Measurements from ENCODE around the gene IQSEC1. TPM values are rescaled to one million over a fixed set of nuclear protein-coding genes. Genes with fewer than 3 reads are reported as not detected.

The IQSEC1 gene
- total RNA-seq, 2 experiments from 2014 or later = 31.7 to 39.2 TPM

- Mint-ChIP-seq H3K36me3 (ENCODE audit: low read depth) (peaks cover 21% of the 10 kb centered on the region), H3K27me3 (no peaks in the 10 kb centered on the region), H3K4me1 (ENCODE audit: low read depth) (peaks cover 73% of the 10 kb centered on the region), H3K27ac (no peak overlapping the region), H3K9me3 (no peaks in the 10 kb centered on the region), H3K4me3 (no peak overlapping the region)
- ATAC-seq = no peak
- DNase-seq = no peak
- TF ChIP-seq, protein P1, sequence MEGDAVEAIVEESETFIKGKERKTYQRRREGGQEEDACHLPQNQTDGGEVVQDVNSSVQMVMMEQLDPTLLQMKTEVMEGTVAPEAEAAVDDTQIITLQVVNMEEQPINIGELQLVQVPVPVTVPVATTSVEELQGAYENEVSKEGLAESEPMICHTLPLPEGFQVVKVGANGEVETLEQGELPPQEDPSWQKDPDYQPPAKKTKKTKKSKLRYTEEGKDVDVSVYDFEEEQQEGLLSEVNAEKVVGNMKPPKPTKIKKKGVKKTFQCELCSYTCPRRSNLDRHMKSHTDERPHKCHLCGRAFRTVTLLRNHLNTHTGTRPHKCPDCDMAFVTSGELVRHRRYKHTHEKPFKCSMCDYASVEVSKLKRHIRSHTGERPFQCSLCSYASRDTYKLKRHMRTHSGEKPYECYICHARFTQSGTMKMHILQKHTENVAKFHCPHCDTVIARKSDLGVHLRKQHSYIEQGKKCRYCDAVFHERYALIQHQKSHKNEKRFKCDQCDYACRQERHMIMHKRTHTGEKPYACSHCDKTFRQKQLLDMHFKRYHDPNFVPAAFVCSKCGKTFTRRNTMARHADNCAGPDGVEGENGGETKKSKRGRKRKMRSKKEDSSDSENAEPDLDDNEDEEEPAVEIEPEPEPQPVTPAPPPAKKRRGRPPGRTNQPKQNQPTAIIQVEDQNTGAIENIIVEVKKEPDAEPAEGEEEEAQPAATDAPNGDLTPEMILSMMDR (IDR thresholded peaks at IDR 0.05) = no peak
- POLR2A ChIA-PET = interaction anchor here (0.6 to 1.8 kb wide), 3 partner anchors 10 to 16 kb away, joined by 3 to 6 read pairs (median 4); no protein-coding TSS in a partner anchor
- intact Hi-C loops (cut with micrococcal nuclease) = no loop called here
- CTCF ChIA-PET = interaction anchor here (0.7 to 1.9 kb wide), 8 partner anchors 8 to 167 kb away, joined by 3 to 6 read pairs (median 5); partner anchors contain the start of gene RPL32
Measured at GRCh38 chr3:12999147-13000140, 73.8 kb downstream of the IQSEC1 start.

DNA sequence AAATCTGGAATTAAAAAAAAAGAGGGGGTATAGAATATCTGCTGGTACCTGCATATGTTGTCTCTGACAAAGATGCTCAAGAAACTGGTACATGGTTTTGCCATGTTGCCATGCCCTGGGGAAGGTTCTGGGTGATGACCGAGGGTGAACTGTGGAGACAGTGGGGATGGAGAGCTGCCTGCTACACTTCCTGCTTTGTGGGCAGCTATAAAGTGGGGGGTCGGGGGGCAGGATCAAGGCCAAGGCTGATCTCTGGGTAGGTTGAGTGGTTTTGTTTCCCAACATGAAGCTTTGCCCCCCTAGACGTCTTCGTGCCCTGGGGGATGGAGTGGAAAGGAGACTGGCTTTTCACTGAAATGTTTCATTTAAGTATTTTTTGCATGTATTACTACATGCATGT is 74.6 kb downstream of the IQSEC1 start:
- ATAC-seq (no peak), DNase-seq (no peak)
- intact Hi-C loops (cut with micrococcal nuclease) = no loop called here
- H3K27me3 Mint-ChIP-seq = no peaks in the 10 kb centered on the region
- TF ChIP-seq, protein P1 (IDR thresholded peaks at IDR 0.05) = no peak
- POLR2A ChIA-PET = interaction anchor here (0.9 to 1.8 kb wide), 2 partner anchors 11 to 17 kb away, joined by 4 to 6 read pairs; no protein-coding TSS in a partner anchor
- H3K9me3 Mint-ChIP-seq = no peaks in the 10 kb centered on the region
- no peak overlapping the region for H3K4me3 Mint-ChIP-seq
- peak overlapping the region; percentile 18 for H3K27ac Mint-ChIP-seq
- H3K36me3 Mint-ChIP-seq (ENCODE audit: low read depth) = peaks cover 21% of the 10 kb centered on the region
- H3K4me1 Mint-ChIP-seq (ENCODE audit: low read depth) = peaks cover 65% of the 10 kb centered on the region
- CTCF ChIA-PET = interaction anchor here (1.0 to 1.5 kb wide), 7 partner anchors 9 to 166 kb away, joined by 3 to 5 read pairs (median 5); no protein-coding TSS in a partner anchor

- no peak for ATAC-seq
- DNase-seq = no peak
- peaks cover 61% of the 10 kb centered on the region for H3K4me1 Mint-ChIP-seq (ENCODE audit: low read depth)
- H3K27ac Mint-ChIP-seq = no peak overlapping the region
- H3K4me3 Mint-ChIP-seq = no peak overlapping the region
- ChIA-PET CTCF (interaction anchor here (6.0 to 6.1 kb wide), 2 partner anchors 12 to 14 kb away, joined by 66 to 118 read pairs; no protein-coding TSS in a partner anchor), POLR2A (interaction anchor here (5.0 kb wide), 1 partner anchor 15 kb away, joined by 47 read pairs; no protein-coding TSS in a partner anchor)
- peaks cover 21% of the 10 kb centered on the region for H3K36me3 Mint-ChIP-seq (ENCODE audit: low read depth)
- TF ChIP-seq, protein P1 (IDR thresholded peaks at IDR 0.05) = no peak
- no peaks in the 10 kb centered on the region for H3K27me3 Mint-ChIP-seq
- intact Hi-C loops (cut with micrococcal nuclease) = no loop called here
- no peaks in the 10 kb centered on the region for H3K9me3 Mint-ChIP-seq
Measured at GRCh38 chr3:12997387-12997786, 75.8 kb downstream of the IQSEC1 start.

GRCh38 chr3:12996181-12996506 is 77.1 kb downstream of the IQSEC1 start:
- Mint-ChIP-seq H3K4me1 (ENCODE audit: low read depth) (peaks cover 58% of the 10 kb centered on the region), H3K27me3 (no peaks in the 10 kb centered on the region), H3K9me3 (no peaks in the 10 kb centered on the region), H3K27ac (peak overlapping the region; percentile 46), H3K4me3 (no peak overlapping the region), H3K36me3 (ENCODE audit: low read depth) (peaks cover 15% of the 10 kb centered on the region)
- POLR2A ChIA-PET = interaction anchor here (0.9 to 5.0 kb wide), 3 partner anchors 8 to 128 kb away, joined by 4 to 47 read pairs (median 7); no protein-coding TSS in a partner anchor
- DNase-seq = no peak
- intact Hi-C loops (cut with micrococcal nuclease) = no loop called here
- TF ChIP-seq, protein P1 (IDR thresholded peaks at IDR 0.05) = no peak
- no peak for ATAC-seq
- CTCF ChIA-PET = interaction anchor here (1.1 to 6.1 kb wide), 8 partner anchors 13 to 128 kb away, joined by 3 to 118 read pairs (median 6); no protein-coding TSS in a partner anchor
